Islet of Langerhans (tissue), 1 donor: ENCODE measurements around the gene OBSCN.

Experiments used
- FAIRE-seq: peaks from one replicate; lab custom pipeline; 2011; peaks lifted over from hg19 to GRCh38; lab: Jason Lieb, UNC

OBSCN gene

DNA sequence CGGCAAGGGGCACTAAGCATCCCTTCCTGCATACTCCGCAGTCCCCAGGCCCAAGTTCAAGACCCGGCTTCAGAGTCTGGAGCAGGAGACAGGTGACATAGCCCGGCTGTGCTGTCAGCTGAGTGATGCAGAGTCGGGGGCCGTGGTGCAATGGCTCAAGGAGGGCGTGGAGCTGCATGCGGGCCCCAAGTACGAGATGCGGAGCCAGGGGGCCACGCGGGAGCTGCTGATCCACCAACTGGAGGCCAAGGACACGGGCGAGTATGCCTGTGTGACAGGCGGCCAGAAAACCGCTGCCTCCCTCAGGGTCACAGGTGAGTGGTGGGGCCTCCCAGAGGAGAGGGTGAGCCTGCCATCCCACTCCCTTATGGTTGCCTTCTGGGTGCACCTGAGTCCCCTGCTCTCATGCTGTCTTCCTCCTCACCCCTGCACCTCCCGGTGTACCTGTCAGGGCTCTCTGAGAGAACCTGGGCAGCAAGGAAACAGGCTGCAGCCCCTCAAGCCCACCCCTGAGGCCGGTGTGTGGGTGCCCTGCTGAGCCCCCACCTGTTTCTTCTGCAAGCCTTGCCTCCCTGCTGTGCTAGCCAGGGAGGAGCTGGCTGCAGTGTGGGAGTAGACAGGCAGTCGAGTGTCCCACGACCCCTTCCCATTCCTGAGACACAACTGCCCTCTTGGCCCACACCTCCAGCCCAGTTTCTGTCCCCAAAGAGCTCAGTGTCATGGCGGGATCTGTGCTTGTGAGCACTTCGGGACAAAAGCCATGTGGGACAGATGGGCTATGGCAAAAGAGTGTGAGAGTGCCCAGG lies 99.6 kb downstream of the OBSCN start:
- FAIRE-seq: no peak

- FAIRE-seq: no peak
Observed at GRCh38 chr1:228308085-228308601, 100.3 kb downstream of the OBSCN start.

GRCh38 chr1:228308628-228309325 lies 100.9 kb downstream of the OBSCN start:
- FAIRE-seq: no peak

DNA sequence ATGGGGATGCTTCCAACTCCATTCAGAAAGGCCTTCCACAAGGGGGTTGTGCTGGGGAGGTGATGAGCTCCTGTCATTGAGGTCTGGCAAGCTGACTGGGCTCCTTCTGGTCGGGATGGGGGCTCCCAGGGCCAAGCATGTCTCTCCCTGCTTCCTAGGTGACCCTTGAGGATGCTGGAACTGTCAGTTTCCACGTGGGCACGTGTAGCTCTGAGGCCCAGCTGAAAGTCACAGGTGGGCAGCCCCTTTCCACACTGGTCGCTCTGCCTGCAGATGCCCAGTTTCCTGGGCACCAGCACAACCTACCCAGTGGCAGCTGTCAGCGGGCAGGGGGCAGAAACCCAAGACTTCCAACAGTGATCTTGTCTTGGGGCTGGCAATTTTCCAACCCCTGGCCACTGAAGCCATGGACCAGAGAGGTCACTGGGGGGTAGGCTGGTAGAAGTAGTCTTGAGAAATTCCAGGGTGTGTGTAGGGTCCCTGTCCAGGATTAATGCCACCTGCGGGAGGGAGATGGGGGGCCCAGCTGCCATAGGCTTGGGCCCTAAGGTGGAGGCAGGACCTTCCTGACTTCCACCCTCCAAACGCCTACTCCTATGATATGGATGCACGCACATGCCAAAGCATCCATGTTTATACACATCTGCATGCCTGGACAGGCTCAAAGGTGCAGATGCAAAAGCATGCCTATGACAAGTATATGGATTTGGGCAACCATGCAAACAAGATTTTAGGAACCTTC lies 101.7 kb downstream of the OBSCN start:
- FAIRE-seq: no peak

DNA sequence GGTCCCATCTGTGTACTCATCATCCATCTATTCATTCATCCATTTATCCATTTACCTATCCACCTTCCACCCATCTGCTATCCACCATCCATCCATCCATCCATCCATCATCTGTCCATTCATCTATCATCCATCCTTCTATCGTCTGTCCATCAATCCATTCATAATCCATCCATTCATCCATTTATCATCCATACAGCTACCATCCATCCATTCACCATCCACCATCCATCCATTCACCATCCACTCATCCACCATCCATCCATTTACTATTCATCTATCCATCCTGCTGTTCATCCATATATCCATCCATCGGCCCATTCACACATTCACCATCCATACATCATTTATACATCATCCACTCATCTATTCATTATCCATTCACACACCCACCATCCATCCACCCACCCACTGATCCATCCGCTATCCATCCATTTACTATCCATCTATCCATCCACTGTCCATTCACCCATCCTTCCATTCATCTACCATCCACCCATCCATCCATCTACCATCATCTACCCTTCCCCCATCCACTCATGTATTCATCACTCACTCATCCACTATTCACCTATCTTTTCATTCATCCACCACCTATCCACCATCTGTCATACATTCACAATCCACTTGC lies 102.4 kb downstream of the OBSCN start:
- no peak for FAIRE-seq

- FAIRE-seq: no peak
Observed at GRCh38 chr1:228311091-228311490, 103.2 kb downstream of the OBSCN start.

DNA sequence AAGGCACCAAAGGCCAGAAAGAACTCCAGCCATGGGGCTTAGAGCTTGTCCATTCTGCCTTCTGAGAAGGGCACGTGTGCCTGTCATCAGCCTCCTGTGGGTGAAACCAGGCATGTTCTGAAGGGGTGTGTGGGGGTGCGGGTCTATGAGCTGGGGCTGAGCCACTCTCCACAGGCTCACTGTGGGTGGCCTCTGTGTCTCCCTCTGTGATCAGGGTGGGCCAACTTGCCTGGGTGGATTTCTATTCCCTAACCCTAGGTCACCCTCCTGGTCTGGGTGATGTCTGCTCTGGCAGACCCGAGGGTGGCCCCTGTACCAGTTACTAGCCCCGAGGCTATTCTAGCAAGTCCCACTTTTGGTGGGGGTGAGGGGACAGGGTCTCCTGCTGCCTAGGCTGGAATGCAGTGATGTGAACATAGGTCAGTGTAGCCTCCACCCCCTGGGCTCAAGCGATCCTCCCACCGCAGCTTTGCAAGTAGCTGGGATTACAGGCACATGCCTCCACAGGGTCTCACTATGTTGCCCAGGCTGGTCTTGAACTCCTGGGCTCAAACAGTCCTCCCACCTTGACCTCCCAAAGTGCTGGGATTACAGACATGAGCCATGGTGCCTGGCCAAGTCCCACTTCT lies 104.4 kb downstream of the OBSCN start:
- FAIRE-seq: no peak

GRCh38 chr1:228313536-228314277 lies 105.9 kb downstream of the OBSCN start:
- no peak for FAIRE-seq

GRCh38 chr1:228314315-228314657 lies 106.4 kb downstream of the OBSCN start:
- no peak for FAIRE-seq

DNA sequence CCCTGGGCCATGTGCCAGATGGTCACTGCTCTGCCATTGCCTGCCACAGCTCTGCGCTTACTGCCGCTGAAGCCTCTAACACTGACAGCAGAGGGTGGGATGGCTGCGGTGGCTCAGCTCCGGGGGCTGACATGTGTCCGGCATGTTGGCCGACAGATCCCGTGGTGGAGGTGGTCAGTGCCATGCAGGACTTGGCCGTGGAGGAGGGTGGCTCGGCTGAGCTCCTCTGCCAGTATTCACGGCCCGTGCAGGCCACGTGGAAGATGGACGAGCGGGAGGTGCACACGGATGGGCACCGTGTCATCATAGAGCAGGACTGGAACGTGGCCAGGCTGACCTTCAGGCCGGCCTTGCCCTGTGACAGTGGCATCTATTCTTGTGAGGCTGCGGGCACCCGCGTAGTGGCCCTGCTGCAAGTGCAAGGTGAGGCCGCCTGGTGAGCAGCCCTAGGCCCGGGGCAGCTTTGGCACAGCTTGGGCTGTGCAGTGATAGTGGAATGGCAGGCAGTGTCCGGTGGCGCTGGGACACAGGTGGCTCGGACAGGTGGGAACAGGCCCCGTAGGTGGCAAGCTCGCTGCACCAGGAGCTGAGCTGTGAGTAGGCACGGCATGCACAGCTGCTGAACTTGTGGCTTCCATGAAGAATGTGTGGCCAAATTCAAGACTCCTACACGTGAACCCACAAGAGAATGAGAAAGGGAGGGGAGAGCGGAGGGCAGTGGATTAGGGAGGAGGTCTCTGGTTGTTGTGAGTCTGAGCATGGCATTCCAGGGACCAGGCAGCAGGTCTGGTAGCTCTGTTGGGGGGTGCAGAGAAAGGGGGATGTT lies 107.0 kb downstream of the OBSCN start:
- no peak for FAIRE-seq

DNA sequence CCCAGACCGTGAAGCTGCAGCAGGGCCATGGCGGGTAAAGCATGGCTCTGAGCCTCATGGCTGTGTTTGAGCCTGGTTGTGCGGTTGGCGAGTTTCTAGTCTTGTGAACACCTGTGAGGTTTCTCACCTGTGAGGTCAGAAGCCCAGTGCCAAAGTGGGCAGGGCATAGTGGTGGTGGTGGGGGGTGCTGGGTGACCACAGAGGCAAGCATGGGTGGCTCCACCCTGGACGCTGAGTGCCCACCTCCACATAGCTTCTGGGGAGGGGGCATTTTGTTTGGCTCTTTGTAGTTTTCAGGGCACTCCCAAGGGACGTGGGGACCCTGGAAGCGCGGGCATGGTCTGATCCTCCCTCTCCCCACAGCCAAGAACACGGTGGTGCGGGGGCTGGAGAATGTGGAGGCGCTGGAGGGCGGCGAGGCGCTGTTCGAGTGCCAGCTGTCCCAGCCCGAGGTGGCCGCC lies 107.7 kb downstream of the OBSCN start:
- FAIRE-seq: no peak

DNA sequence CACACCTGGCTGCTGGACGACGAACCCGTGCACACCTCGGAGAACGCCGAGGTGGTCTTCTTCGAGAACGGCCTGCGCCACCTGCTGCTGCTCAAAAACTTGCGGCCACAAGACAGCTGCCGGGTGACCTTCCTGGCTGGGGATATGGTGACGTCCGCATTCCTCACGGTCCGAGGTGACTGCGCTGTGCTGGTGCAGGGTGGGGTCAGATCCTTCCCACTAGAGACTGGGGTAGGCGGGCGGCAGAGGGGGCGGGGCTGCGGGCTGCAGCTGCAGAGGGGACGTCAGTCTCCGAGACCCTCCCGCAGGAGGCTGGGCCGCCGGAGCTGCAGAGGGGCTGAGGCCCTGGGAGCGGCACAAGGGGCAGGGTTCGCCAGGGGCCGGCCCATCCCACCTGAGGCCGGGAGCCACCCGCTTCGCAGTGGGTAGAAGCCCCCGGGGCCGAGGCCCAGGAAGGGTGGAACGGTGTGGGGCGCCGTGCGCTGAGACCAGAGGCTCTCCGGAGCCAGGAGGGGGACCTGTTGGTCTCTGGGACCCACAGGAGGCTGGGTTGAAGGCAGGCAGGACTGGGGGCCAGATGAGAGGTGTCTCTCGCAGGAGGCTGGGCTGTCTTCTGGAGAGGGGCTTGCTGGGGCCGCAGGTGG lies 108.2 kb downstream of the OBSCN start:
- no peak for FAIRE-seq

GRCh38 chr1:228316589-228317387 lies 108.9 kb downstream of the OBSCN start:
- FAIRE-seq: no peak

DNA sequence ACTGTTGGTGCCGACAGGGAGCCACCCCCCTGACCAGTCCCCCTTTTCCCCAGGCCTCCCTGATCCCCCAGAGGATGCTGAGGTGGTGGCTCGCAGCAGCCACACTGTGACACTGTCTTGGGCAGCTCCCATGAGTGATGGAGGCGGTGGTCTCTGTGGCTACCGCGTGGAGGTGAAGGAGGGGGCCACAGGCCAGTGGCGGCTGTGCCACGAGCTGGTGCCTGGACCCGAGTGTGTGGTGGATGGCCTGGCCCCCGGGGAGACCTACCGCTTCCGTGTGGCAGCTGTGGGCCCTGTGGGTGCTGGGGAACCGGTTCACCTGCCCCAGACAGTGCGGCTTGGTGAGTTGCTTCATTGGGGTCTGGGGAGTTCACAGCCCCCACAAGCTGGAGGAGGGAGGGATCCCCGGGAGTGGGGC lies 109.6 kb downstream of the OBSCN start:
- FAIRE-seq: no peak

GRCh38 chr1:228317891-228318810 lies 110.3 kb downstream of the OBSCN start:
- FAIRE-seq: no peak

GRCh38 chr1:228318823-228319241 lies 111.0 kb downstream of the OBSCN start:
- FAIRE-seq: no peak

DNA sequence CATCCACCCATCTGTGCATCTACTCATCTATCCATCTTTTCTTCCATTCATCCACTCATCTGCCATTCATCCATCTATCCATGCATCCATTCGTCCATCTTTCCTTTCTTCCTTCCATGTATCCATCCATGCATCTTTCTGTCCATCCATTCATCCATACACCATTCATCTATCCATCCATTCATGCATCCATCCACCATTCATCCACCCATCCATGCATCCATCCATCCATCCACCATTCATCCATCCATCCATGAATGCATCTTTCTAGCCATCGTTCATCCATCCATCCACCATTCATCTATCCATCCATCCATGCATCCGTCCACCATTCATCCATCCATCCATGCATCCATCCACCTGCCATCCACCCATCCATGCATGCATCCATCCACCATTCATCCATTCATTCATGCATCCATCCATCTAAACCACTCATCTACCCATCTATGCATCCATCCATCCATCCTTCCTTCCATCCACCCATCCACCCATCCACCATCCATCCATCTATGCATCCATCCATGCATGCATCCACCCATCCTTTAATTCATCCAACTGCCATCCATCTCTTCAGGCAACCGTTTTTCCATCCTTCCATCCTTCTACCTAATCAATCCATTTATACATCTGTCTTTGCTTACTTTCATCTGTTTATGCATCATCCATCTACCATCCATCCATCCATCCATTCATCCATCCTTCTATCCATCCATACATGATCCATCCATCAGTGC lies 111.7 kb downstream of the OBSCN start:
- no peak for FAIRE-seq
